ENCODE data around the gene IGSF9.

IGSF9 gene

DNA sequence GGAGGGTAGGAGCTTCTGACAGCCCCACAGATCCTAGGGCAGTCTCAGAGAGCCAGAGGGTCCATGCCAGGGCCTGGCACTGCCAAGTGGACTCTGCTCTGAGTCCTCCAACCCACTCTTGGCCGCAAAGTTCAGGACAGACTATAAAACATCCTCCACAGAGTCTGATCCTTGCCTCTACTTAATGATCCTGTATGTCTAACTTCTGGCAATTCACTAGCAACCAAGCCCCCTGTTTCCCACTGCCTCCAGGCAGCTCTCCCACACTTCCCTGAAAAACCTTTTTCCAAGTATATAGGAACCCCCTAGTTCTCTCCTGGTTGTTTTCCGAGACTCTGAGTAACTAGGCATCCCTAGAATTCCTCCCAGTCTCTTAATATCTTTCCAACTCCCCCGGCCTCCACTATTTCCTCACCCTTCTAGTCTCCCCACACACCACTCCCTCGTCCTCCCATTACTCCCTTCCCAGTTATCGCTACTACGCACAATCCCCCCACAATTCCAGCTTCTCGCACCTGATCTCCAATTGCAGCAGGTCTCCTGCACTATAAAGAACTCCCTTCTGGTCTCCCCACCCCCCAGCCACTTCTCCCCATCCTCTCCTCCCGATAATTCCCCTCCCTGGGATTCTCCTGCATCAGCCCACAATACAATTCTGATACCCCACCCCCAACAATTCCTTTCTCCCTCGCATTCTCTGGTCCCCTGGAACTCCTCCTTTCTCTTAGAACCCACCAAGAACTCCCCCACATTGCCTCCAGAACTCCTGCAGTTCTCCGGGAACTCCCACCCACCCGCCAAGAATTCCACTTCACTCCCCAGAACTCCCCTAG lies 574 bp downstream of the IGSF9 start:
- no peak for DNase-seq

DNA sequence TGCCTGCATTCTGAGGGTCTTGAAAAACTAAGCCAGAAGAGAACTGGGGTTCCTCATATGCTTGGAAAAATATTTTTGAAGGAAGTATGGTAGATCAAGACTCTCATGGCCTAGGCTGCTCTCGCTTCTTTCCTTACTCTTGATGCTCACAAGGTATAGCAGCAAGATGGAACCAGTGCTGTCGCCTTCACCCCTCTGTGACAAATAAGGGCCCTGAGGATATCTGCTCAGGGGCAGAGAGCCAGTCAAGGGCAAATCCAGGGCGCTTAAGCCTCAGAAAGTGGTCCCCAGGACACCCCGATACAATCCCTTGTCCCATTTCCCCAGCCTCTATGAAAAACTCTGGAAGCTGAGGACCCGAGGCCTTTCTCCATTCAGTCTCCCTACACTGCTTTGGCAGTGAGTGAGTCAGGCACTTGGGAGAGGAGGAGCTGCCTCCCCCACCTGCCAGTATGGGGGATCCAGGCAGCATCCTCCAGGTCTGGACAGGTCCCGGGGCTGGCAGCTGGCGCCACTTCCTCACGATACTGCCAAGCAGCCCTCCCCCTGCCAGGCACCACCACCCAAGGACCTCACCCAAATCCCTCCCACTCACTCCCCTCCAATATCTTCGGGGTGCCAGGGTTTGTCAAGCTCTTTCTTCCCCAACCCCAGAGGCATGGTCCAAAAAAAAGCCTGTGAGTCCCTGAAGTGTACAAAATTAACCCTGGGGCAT lies 1.3 kb downstream of the IGSF9 start:
- no peak for DNase-seq

- no peak for DNase-seq
These were observed 2.2 kb downstream of the IGSF9 start for GRCh38 chr1:159943278-159943640.

DNA sequence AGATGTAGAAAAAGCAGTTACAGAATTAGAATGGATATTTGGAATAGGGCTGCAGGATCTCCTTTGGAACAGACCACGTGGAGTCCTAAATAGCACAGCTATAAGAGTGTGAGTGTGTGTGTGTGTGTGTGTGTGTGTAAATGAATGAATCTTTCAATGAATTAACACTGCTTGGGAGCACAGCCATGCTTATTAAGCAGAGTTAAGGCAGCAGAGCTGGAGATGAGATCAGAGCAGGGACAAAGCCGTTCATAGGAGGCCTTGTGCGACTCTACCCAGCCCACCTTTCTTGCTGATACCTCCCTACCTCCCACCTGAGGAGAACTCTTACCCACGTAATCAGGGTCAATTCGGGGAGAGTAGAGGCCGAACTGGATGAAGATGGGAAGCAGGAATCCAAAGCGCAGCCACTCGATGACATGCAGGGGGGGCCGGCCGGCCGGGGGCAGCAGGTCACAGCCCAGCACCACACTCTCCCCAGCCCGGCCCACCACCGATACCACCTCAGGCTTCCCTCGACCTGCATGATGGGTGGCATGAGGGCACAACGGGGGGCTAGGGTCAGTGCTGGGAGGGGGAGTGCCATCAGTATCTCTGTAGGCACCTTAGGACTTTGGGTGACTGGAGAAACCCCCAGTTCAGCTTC lies 2.7 kb downstream of the IGSF9 start:
- DNase-seq: no peak

DNA sequence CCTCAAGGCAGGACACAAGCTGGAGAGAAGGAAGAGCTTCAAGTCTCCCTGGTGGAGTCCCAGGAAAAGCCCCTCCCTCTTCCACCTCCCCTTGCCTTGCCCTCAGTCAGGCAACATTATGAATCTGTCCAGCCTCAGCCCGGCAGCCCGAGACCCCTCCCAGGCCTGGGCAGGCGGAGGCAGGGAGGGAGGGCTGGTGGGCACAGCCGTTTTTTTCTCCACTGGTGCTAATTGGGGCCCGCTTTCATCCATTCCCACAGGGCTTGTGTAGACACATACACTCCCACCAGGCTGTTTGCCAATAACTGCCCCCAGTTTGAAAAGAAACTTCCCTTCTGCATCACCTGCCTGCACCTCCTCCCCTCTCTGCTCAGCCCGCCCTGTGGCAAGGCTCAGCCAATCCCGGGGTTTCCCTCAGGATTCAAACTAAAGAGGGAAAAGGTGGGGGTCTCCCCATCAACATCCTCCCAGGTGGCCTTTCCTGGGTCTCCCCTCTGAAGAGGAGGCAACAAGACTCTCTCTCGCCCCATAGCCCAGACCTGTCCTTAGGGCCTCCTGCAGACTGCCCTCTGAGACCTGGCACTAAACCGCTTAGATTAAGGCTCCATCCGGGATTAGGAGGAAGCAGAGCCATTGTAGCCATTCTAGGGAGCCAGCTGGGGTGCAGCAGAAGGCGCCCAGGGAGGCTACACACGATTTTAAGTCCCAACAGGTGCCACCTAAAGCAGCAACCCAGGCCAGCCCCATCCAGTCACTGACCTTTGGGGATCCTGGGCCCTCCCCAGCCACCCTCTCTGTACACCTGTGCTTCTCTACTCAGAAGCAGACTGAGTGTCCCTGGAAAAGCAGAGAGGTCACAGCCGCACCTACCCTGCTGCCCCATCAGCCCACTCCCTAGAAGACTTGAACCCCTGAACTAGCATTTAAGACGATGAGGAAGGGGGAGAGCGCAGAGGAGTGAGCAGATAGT lies 3.5 kb downstream of the IGSF9 start:
- DNase-seq: no peak

DNA sequence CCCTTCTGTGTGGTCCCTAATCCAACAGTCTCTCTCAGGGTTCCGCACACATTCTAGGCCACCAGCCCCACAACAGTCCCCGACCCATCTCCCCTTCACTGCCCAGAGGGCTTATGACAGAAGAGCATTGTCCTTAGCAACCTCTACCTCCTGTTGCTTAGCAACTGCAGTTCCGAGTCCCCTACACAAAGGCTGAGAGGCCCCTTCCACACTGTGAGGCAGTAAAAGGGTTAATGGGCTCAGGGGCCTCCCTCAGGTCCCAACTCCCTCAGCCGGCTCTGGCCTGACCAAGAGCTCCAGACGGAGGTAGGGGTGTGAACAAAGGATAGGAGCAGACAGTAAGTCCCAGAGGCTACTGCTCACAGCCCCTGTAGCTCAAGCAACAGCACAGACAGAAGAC lies 4.3 kb downstream of the IGSF9 start:
- DNase-seq: no peak

GRCh38 chr1:159940006-159940620 lies 5.3 kb downstream of the IGSF9 start:
- no peak for DNase-seq

DNA sequence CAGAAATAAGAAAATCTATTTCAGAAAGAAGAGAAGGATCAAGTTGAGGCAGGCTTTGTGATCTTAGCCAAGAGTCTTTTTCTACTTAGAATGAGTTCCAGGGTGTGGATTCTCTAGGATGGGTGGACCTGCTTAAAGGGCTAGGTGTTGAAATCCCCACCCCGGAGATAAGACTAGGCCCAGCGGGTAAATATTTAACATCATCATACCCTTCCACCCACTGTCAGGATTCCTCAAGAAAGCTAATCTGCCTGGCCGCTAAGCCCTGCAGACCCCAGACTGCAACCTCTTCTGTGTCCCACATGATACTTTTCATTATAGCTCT lies 5.8 kb downstream of the IGSF9 start:
- no peak for DNase-seq

GRCh38 chr1:159938905-159939677 lies 6.3 kb downstream of the IGSF9 start:
- no peak for DNase-seq

DNA sequence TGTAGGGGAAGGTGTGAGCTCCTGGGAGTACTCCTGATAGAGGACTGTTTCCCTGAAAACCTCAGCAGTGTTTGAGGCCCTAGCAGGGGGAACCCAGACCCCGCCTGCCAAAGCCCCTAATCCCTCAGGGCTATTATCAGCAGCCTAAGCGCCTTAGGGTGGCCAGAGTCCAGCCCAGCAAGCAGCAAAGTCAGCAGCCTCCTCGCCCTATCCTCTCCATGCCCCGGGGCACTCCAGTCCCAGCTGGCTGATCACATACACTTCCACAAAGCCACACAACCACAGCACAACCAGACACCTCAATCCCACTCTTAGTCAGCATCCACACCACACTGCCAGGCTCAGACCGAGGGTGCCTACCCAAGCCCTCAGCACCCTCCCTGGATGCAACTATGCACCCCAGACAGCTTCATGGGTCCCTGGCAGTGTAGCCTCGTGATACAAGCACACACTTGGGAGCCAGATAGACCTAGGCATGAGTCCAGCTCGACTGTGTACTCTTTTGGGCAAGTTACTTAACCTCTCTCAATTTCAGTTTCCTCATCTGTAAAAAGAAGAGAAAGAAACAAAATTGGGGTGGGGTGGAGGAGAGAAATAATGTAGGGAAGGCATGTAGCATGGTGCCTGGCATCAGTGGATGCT lies 7.1 kb downstream of the IGSF9 start:
- DNase-seq: no peak

DNA sequence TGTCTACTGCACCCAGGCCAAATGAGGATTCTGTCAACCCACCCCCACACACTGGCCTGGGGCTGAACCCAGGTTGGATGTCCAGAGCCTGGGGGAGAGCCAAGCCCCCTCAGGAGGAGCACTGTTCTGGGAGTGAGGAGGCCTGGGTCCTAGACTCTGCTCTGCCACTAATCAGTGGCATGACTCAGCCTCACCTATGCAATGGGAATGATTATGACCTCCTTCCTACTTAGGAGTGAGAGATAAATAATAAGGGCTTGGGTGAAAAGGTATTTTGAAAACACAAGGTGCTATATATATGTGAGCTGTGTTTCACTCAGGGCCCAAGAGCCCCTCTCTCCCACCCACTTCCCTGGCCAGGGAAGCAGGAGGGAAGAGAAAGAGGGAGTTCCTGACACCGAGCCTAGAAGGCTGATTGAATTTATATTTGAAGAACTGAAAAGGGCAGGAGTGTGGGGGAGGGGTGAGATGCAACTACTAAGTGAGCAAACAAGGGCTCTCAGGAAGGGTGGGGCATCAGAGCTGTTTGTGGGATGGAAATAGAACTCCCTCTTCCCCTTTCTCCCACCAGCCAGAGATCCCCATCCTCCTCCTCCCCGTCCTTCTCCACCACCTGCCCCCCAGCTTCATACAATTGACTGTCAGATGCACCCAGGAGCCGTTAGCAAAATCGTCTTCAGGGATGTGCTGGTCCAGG lies 8.2 kb downstream of the IGSF9 start:
- DNase-seq: no peak

DNA sequence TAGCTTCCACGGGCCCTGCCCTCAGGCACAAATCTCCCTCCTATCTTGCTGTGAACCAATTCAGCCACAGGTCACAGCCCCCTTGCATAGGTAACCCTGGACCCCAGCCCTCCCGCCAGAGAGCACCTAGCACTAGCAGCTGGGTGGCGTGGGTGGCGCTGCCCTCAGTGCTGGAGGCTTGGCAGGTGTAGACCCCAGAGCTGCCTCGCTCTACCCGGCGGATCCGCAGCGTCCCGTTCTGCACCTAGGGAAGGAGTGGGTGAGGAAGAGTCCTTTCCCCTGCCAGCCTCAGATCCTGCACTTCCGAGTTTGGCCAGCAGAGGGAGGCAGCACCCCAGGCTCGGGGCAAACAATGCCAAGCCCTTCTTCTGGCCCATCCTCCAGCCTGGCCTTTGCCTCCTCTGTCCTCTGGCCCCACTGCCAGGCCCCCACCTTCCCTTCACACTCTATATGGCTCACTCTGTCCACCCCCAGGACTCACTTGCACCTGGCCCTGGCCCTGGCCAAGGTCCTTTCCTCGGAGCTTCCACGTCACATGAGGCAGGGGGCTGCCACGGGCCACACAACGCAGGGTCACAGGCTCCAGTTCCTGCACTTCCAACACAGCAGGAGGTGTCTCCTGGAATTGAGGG lies 9.0 kb downstream of the IGSF9 start:
- DNase-seq: no peak

GRCh38 chr1:159935719-159936272 lies 9.6 kb downstream of the IGSF9 start:
- DNase-seq: no peak

DNA sequence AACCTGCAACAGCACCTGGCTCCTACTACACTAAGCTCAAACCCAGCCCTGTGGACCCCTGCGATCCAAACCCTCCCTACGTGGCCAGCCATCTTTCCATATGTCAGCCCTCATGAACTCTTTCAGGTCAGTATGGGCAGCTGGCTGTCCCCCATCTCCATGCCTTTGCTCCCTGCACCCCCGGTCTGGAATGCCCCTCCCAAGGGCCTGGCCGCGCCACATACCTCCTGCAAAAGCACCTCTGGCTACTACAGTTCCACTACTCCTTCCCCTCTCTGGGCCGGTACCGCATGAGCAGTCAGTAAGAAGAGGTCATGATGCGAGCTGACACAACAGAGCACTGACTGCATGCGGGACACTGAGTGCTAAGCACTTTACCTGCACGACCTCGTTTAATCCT lies 10.1 kb downstream of the IGSF9 start:
- DNase-seq: no peak

- DNase-seq: no peak
These were observed 11.0 kb downstream of the IGSF9 start for GRCh38 chr1:159934136-159935039.

DNA sequence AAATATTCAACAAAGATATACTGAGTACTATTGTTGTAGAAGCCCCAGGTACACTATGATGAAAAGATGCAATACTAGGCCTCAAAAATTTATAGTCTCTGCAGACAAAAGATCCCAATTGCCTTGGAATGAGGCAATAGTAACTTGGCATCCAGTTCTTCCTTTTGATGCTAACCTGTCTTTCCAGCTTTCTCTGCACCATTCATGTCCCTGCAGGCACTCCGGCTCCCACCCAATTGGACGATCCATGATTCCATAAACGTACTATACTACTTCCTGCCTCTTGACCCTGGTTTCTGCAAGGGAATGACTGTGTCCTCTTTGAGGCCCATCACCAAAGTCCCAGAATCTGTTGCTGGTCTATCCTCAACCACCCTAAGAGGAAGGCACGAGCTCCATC lies 12.1 kb downstream of the IGSF9 start:
- no peak for DNase-seq

GRCh38 chr1:159932296-159933285 lies 12.8 kb downstream of the IGSF9 start:
- no peak for DNase-seq

Data from NCI-H524 treated with DMSO at 0.1 percent for 48 hours (cell line).